HG03521 (cell line): ENCODE measurements around the gene FKBP1B.
"Not testable (repeated sequence)": the region's sequence is repeated elsewhere in the genome, so short reads cannot be mapped to it uniquely, and the experiment has no call there.

Source experiments
- ATAC-seq: cut with Tn5 transposase; IDR thresholded peaks from one replicate; pipeline ENCODE4 v1.9.1; 2021; ENCODE audit warnings: mild to moderate bottlenecking, moderate library complexity; ENCODE audit not compliant: unreplicated experiment

Gene FKBP1B

GRCh38 chr2:24049485-24050021, at the start of gene FKBP1B:
Gene FKBP1B, plus strand, starts transcription at chr2:24049741. Its CDS starts 109 bp downstream, at chr2:24049850.
- ATAC-seq: no peak

- ATAC-seq: no peak
Measured at GRCh38 chr2:24007693-24008092, 41.8 kb upstream of the FKBP1B start.

- ATAC-seq: no peak
Measured at GRCh38 chr2:24008672-24009366, 40.7 kb upstream of the FKBP1B start.

- ATAC-seq: no peak
Measured at GRCh38 chr2:24009367-24009679, 40.2 kb upstream of the FKBP1B start.

GRCh38 chr2:24009680-24010476, 39.7 kb upstream of the FKBP1B start, which contains the start of gene MFSD2B:
Gene MFSD2B, plus strand, starts transcription at chr2:24010085. Its CDS starts 12 bp downstream, at chr2:24010097.
- ATAC-seq: no peak

- no peak for ATAC-seq
Measured at GRCh38 chr2:24010477-24011249, 38.9 kb upstream of the FKBP1B start.

GRCh38 chr2:24011250-24012104, 38.1 kb upstream of the FKBP1B start:
- no peak for ATAC-seq

- no peak for ATAC-seq
Measured at GRCh38 chr2:24012521-24013188, 36.9 kb upstream of the FKBP1B start.

- not testable (repeated sequence) for ATAC-seq
Measured at GRCh38 chr2:24014902-24015301, 34.6 kb upstream of the FKBP1B start.

- ATAC-seq: no peak
Measured at GRCh38 chr2:24015562-24016375, 33.8 kb upstream of the FKBP1B start.

GRCh38 chr2:24016376-24016761, 33.2 kb upstream of the FKBP1B start:
- no peak for ATAC-seq

GRCh38 chr2:24016853-24017703, 32.5 kb upstream of the FKBP1B start:
- ATAC-seq: no peak

- no peak for ATAC-seq
Measured at GRCh38 chr2:24017711-24018110, 31.8 kb upstream of the FKBP1B start.

GRCh38 chr2:24018241-24018640, 31.3 kb upstream of the FKBP1B start:
- ATAC-seq: no peak

- ATAC-seq: no peak
Measured at GRCh38 chr2:24019729-24020128, 29.8 kb upstream of the FKBP1B start.

- ATAC-seq: no peak
Measured at GRCh38 chr2:24020244-24020643, 29.3 kb upstream of the FKBP1B start.

GRCh38 chr2:24021122-24021998, 28.2 kb upstream of the FKBP1B start:
- ATAC-seq: no peak
